Kidney tubule cell (primary cell): Measurements from ENCODE around the gene IL25.
"Not testable (repeated sequence)": the region's sequence is repeated elsewhere in the genome, so short reads cannot be mapped to it uniquely, and the experiment has no call there.

ENCODE experiments used
- DNase-seq: peaks from one replicate; pipeline ENCODE4 v3.0.0-alpha.2; 2018; ENCODE audit warnings: low spot score

The IL25 gene

GRCh38 chr14:23375527-23376251, 3.1 kb downstream of the IL25 start:
- DNase-seq, result no peak

DNA sequence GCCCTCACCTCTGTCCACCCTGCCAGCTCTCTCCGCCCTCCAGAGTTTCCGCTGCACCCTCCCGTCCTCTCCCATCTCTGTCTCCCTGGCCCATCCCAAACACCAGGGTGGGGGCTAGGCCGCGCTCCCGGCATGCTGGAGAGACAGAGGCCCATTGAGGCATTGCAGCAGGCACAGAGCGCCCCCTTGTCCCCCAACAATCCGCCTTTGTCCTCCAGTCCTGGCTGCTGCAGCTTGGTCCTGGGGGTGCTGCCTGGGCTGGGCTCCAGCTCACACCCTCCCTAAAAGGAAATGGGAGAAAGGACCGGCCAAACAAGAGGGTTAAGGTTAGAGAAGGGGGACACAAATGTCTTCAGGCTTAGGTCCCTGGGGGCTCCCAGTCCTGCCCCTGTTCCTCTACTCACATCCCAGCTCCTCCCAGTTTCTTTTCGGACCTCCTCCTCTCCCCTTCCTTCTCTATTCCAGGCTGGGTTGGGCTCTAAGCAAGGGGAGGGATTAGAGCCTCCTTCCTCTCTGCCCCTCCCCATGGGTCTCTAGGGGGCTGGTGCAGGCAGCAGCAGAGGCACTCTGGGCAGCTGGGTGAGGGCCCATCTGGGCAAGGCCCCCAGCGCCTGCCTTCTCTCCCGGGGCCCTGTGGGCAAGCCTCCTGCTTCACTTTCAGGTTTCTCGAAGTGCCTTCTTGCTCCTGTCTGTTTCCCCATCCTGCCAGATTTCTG, 4.0 kb downstream of the IL25 start, which contains the start of gene CMTM5:
CMTM5 (plus strand) TSS at position 565 of the 716 bp plus-strand sequence. CDS start 206 bp downstream, outside the sequence.
- no peak for DNase-seq

- no peak for DNase-seq
These were observed 4.6 kb downstream of the IL25 start for GRCh38 chr14:23377198-23377550.

- DNase-seq, result no peak
These were observed 5.3 kb downstream of the IL25 start for GRCh38 chr14:23377573-23378563.

DNA sequence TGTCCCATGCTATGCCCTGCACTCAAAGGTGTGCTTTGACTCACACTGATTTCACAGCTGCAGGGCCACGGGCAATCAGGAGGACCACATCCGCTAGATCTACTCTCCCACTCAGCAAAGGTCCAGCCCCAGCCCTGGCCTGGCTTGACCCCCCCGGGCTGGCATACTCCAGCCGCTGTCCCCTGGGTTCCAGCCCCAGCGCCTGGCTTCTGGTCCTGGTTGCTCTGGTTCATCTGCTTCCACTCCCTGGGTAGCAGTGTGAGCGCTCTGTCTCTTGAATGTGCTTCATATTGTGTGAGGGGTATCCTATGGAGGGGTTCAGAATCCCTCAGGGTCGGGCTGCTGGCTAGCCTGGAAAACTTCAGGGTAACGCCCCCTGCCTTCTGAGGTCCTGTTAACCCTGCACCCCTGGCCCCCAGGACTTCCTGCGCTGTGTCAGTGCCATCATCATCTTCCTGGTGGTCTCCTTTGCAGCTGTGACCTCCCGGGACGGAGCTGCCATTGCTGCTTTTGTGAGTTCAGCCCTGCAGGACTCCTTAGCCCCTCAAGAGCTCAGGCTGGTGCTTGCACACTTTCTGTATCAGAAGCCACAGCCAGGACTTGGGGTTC, 6.1 kb downstream of the IL25 start:
- DNase-seq, result no peak

DNA sequence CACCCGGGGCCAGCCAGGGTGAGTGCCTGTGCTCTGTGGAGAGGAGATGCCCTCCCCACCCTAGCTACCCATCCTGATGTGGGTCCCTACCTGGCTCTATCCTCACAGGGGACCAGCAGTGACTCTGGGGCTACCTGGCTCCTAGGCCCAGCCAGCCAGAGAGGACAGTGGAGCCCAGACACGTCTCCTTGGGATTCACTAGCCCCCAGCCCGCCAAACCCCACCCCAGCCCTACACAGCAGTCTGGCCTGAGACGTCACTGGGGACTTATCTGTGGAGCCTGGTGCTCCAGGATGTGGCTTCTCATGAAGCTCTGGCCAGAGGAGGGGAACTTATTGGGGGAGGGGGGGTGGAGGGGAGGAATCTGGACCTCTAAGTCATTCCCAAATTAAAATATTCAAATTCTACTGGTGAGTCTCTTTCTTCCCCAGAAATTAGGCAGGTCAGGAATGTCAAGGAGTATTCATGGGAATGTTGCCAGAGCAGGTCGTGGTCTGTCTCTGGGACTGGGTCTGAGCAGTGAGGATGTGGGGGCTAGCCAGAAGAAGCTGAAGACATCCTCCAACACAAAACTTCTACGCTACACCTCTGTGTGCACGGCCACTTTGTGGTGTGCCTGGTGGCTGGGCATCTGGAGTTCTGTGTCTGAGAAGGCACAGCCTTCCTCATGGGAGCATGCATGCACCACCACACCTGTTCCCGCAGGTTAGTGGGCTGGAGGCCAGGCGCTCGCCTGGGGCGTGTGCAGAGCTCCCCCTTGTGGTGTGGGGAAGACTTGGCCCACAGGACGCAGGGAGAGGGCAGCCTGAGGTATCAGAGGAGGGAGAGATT, 7.0 kb downstream of the IL25 start:
- peak; percentile 67 for DNase-seq

DNA sequence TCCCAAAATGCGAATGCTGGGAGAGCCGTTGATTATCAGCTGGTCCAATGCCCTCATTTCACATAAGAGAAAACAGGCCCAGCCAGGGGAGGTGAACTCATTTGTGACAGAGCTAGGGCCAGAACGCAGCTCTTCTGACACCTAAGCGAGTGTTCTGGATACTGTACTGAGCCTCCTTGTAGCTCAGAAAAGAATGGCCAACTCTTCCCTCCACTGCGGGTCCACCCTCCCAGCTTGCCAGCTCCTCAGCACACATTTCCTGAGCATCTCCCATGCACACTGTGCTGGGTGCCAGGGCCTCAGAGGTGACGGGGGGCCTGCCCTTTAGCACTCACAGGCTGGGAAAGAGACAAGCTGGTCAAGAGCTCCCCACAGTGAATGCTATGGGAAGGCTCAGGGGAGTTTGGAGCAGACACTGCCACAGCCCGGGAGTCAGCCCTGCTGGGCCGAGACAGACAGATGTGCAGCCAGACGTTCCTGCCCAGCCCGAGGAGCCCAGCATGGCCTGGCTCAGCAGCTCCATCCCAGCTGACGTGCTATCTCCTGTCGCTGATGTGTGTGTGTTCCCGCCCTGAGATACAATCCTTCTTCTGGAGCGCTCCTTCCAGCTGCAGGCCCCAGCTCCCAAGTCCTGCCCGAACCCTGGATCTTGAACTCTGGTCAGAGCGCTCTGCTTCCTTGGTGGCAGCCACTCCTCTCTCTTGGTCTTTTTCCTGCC, 7.7 kb downstream of the IL25 start:
- no peak for DNase-seq

GRCh38 chr14:23380976-23381375, 8.4 kb downstream of the IL25 start:
- no peak for DNase-seq

DNA sequence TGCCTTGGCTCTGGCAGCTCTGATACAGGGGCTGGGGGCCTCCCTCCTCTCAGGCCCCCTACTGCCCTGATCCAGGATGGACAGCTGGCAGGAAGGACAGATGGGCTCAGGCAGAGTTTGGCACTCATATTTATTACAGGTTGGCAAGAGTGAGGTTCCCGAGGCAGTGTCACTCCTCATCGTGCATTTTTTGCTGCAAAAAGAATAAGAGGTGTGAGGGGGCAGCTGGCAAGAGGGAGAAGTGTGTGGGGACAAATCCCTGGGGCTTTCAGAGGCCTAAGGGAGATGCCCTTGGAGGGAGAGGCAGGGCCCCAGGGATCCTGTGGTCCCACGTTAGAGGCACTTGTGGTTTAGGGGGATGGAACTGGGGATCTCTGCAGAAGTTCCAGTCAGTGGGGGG, 9.3 kb downstream of the IL25 start:
- DNase-seq, result no peak

- no peak for DNase-seq
These were observed 9.7 kb downstream of the IL25 start for GRCh38 chr14:23382276-23382675.

DNA sequence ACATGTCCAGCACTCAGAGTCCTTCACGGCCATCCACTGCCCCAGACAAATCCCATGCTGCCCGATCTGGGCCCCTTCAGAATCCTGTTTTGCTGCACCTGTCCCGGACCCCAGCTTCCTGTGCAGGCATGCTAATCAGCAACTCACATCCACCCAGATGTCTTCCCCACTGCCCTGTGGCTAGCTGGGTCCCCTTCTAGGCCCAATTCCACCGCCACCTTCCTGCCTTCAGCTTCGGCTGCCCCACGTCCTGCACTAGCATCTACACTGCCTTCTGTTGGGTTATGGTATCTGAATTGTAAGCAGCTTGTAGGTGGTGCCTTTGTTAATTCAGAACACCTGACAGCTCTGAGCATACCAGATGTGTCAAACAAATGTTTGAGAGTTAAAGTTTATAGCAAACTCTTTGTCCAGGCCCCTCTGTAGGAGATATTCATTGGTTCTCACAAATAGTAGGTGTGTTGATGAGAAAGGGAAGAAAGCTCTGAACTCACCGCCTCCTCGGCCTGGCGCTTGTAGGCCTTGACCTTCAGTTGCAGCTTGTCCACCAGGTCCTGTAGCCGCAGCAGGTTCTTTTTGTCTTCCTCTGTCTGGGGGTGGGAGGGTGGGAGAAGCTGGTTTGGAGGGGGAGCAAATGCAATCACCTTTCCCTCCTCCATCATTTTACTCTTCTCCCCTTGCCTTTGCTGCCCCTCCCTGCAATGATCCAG, 10.3 kb downstream of the IL25 start:
- no peak for DNase-seq

- no peak for DNase-seq
These were observed 11.9 kb downstream of the IL25 start for GRCh38 chr14:23384364-23385080.

- no peak for DNase-seq
These were observed 12.6 kb downstream of the IL25 start for GRCh38 chr14:23385244-23385641.

DNA sequence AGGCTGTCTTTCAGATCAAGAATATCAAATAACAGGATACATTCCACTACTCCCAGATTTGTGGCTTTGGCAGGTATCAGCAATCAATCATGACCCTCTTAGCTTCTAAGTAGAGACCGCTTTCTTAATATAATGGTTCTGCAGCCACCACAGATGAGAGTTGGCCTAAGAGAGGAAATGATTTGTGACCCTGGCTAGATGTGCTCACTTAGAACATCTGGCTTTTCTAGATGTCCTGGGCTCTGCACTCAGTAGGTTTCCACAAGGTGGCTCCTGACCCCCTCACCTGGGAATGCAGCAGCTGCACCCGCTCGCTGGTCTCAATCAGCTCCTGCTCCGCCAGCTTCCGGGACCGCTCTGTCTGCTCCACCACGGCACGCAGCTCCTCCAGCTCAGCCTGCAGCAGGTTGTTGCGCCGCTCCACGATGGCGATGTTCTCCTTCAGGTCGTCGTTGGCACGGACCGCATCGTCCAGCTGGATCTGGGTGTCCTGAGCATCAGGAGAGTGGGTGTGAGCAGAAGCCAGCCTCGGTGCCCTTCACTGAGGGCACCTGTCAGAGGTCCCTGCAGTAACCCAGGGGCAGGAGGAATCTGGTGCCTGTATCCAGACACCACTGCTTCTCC, 13.1 kb downstream of the IL25 start:
- DNase-seq, result no peak

GRCh38 chr14:23386266-23386657, 13.7 kb downstream of the IL25 start:
- DNase-seq, result not testable (repeated sequence)

DNA sequence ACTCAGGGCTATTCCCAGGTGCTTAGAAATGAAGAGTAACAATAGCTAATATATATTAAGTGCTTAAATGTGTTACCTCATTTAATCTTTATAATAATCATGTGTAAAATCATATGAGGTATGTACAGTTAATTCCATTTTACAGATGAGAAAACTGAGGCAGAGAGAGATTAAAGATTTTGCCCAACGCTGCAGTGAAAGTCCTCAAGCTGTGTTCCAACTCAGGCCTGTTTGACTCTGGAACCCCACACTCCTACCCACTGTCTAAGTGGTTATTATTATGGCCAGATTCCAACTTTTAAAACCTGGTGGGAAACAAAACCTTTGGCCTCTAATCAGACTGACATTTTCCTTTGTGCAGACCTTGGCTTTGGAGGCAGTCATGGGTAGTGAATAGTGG, 14.4 kb downstream of the IL25 start:
- DNase-seq, result no peak

DNA sequence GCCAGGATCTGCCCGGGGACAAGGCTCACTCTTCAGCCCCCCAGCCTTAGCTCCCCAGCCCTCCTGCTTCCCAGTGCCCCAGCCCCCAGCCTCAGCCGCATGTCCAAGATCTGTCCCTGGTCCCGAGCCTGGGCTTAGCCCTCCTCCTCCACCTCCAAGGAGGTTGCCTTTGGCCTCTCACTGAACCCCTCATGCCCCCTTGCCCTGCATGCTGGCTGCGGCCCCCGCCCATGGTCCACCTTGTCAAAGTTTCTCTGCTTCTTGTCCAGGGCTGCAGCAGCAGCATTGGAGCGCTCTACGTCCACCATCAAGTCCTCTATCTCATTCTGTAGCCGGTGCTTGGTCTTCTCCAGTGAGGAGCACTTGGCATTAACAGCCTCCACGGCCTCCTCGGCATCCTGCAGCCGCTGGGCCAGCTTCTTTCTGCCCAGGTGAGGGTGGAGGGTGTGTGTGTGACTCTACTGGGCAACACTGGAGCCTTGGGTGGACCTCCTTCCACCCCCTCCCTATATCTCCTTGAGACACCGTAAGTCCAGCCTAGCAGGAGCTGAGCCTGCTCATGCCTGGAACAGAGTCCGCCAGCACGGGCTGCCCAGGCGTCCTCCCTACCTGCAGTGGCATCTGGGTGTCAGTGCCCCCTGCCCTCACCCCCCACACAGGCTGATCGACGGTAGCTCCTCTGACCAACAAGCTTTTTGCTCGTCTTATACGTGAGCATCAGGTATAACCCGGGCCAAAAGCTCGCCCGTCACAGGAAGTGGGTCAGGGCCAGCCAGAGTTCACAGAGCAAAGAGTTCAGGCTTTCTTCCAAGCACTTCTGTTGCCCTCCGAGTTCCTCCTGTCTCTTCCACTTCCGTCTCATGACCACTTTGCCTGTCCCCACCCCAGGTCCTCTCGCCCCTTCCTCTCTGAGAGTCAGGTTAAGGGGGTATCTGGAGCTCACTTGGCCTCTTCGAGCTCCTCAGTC, 15.6 kb downstream of the IL25 start:
- no peak for DNase-seq
